PC-9 (cell line): ENCODE measurements around the gene TRIM66. TPM values are rescaled to one million over a fixed set of nuclear protein-coding genes. Genes with fewer than 3 reads are reported as not detected.
A peak's percentile ranks its signal among the peaks of the same experiment; 100 is the strongest.

Source experiments
- BruUV-seq: library from RNA; stranded (reverse); fragments of 400-500 nt; replicated peaks from 2 replicates; lab custom pipeline; 2021; lab: Mats Ljungman, UMichigan
- CTCF ChIA-PET: fragments of 300-600 bp; sonication (Branson Sonifier 250); formaldehyde crosslinking; loops from one replicate; lab custom pipeline; 2022; ENCODE audit warnings: antibody characterized with exemption; lab: Charles Lee
- POLR2A ChIA-PET: fragments of 300-600 bp; sonication (Branson Sonifier 250); formaldehyde crosslinking; loops from one replicate; lab custom pipeline; 2022; ENCODE audit warnings: antibody characterized with exemption; ENCODE audit not compliant: unreplicated experiment; lab: Charles Lee
- DNase-seq, 2 experiments: peaks; one replicate each; pipeline versions ENCODE4 v3.0.0 to v3.0.0-alpha.2; 2015 to 2022; ENCODE audit warnings: mixed read lengths in 1 of 2
- H2AFZ ChIP-seq: fragments of 200-600 bp; sonication (generic); 2 replicates; pipeline ENCODE4 v1.8.1; 2017; ENCODE audit warnings: antibody characterized with exemption
- H3F3A ChIP-seq: fragments of 200-600 bp; sonication (generic); 2 replicates; pipeline ENCODE4 v1.8.1; 2017; ENCODE audit warnings: antibody characterized with exemption, mild to moderate bottlenecking, low read depth; ENCODE audit not compliant: insufficient read depth
- H3K27ac ChIP-seq: fragments of 200-600 bp; sonication (generic); 2 replicates; pipeline ENCODE4 v1.6.1; 2016; ENCODE audit warnings: mixed run types
- H3K27me3 ChIP-seq: fragments of 200-600 bp; sonication (generic); 2 replicates; pipeline ENCODE4 v1.6.1; 2016; ENCODE audit warnings: low read depth, mixed run types; ENCODE audit not compliant: insufficient read depth
- H3K36me3 ChIP-seq: fragments of 200-600 bp; sonication (generic); 2 replicates; pipeline ENCODE4 v1.6.1; 2016; ENCODE audit warnings: low read depth, mixed run types
- H3K4me1 ChIP-seq: fragments of 200-600 bp; sonication (generic); replicated peaks from 2 replicates; pipeline ENCODE4 v1.6.1; 2016; ENCODE audit warnings: mixed run types; ENCODE audit not compliant: insufficient read depth
- H3K4me2 ChIP-seq: fragments of 200-600 bp; sonication (generic); 2 replicates; pipeline ENCODE4 v1.6.1; 2017; ENCODE audit warnings: mixed run types
- H3K4me3 ChIP-seq: fragments of 200-600 bp; sonication (generic); 2 replicates; pipeline ENCODE4 v1.6.1; 2016; ENCODE audit warnings: mixed run types
- H3K79me2 ChIP-seq: fragments of 200-600 bp; sonication (generic); 2 replicates; pipeline ENCODE4 v1.6.1; 2017; ENCODE audit warnings: low read depth, mixed run types
- H3K9me2 ChIP-seq: fragments of 200-600 bp; sonication (generic); 2 replicates; pipeline ENCODE4 v1.8.1; 2017; ENCODE audit warnings: mild to moderate bottlenecking; ENCODE audit not compliant: insufficient read depth
- H3K9me3 ChIP-seq: fragments of 200-600 bp; sonication (generic); 2 replicates; pipeline ENCODE4 v1.8.1; 2016; ENCODE audit warnings: low read depth; ENCODE audit not compliant: insufficient read depth
- H4K20me1 ChIP-seq: fragments of 200-600 bp; sonication (generic); 2 replicates; pipeline ENCODE4 v1.8.1; 2017; ENCODE audit not compliant: insufficient read depth
- CTCF ChIP-seq: fragments of 200-600 bp; sonication (generic); conservative IDR thresholded peaks from 2 replicates; pipeline ENCODE4 v1.6.1; 2017; ENCODE audit warnings: mixed run types, antibody characterized with exemption, mild to moderate bottlenecking, moderate library complexity
- EZH2 ChIP-seq: fragments of 200-600 bp; sonication (generic); IDR thresholded peaks from 2 replicates; pipeline ENCODE4 v1.8.0; 2017; ENCODE audit warnings: antibody characterized with exemption, low read depth
- intact Hi-C: fragments of 100-400 bp; cut with micrococcal nuclease; formaldehyde crosslinking; loops from one replicate; pipeline ENCODE4 v1.10.0; 2022; ENCODE audit not compliant: unreplicated experiment
- total RNA-seq: library from RNA; stranded (reverse); gene quantifications from 2 replicates; pipeline ENCODE4 v1.2.3, GENCODE V29; 2021

Gene TRIM66
- total RNA-seq, 1 experiment from 2014 or later: 17.0 TPM

- ChIA-PET POLR2A (no interaction called here), CTCF (no interaction called here)
- intact Hi-C loops: no loop called here
- no peaks in the 10 kb centered on the region for H3K9me2 ChIP-seq
- no peak overlapping the region for H2AFZ ChIP-seq
- no peaks in the 10 kb centered on the region for H3K27me3 ChIP-seq
- H3K27ac ChIP-seq: no peak overlapping the region
- H3K79me2 ChIP-seq: no peaks in the 10 kb centered on the region
- no peaks in the 10 kb centered on the region for H4K20me1 ChIP-seq
- H3K4me3 ChIP-seq: no peak overlapping the region
- no TSS peak for BruUV-seq
- peaks cover 10% of the 10 kb centered on the region; the same call in 1 of the 2 replicates for H3F3A ChIP-seq
- DNase-seq: no peak
- TF ChIP-seq CTCF (no peak), EZH2 (no peak)
- H3K4me2 ChIP-seq: no peak overlapping the region
- peaks cover 12% of the 10 kb centered on the region; the same call in 1 of the 2 replicates for H3K4me1 ChIP-seq
- H3K9me3 ChIP-seq: no peaks in the 10 kb centered on the region
- no peaks in the 10 kb centered on the region for H3K36me3 ChIP-seq
Measured at GRCh38 chr11:8605971-8606563, 76.4 kb downstream of the TRIM66 start.

DNA sequence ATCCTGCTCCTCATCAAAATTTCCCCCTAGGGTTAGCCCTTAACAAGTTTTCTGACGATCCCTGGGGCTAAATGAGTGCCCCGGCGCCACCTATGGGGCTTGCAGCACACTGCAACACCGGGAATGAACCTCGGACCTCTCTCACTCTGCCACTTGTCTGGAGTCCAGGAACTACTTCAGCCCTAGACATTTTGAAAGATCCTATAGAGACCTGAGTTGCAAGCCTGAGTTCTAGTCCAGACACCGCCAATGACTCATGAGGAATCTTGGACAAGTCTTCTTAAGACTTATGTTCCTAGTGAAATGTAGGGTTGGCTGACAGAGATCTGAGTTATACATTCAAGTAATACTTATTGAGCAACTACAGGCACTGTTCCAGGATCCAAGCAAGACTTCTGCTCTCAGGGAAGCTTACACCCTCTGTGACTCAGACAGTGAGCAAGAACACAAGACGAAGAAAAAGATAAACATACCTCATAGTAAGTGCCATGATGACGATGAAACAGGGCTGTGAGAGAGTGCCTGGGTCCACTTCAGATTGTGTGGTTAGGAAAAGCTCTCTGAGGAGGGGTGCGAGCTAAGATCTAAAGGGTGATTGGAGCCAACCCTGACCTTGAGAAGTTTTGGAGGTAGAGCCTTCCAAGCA lies 78.3 kb downstream of the TRIM66 start:
- no peak overlapping the region for H3K4me3 ChIP-seq
- no peaks in the 10 kb centered on the region for H4K20me1 ChIP-seq
- TF ChIP-seq EZH2 (no peak), CTCF (peak; percentile 57; the same call in 1 of the 2 replicates)
- intact Hi-C loops: no loop called here
- H3K4me2 ChIP-seq: peak overlapping the region; percentile 39
- POLR2A ChIA-PET: no interaction called here
- no peaks in the 10 kb centered on the region for H3K36me3 ChIP-seq
- H3K79me2 ChIP-seq: no peaks in the 10 kb centered on the region
- H3K9me2 ChIP-seq: no peaks in the 10 kb centered on the region
- H3K27ac ChIP-seq: 0 out of 2 replicates have a peak overlapping the region, but pooled peaks have one; percentile 25
- CTCF ChIA-PET: no interaction called here
- H3K27me3 ChIP-seq: no peaks in the 10 kb centered on the region
- H3K4me1 ChIP-seq: peaks cover 12% of the 10 kb centered on the region; the same call in 1 of the 2 replicates
- BruUV-seq: no TSS peak
- DNase-seq: peak; percentile 33 to 92
- no peak overlapping the region for H2AFZ ChIP-seq
- no peaks in the 10 kb centered on the region for H3K9me3 ChIP-seq
- H3F3A ChIP-seq: peaks cover 10% of the 10 kb centered on the region; the same call in 1 of the 2 replicates

DNA sequence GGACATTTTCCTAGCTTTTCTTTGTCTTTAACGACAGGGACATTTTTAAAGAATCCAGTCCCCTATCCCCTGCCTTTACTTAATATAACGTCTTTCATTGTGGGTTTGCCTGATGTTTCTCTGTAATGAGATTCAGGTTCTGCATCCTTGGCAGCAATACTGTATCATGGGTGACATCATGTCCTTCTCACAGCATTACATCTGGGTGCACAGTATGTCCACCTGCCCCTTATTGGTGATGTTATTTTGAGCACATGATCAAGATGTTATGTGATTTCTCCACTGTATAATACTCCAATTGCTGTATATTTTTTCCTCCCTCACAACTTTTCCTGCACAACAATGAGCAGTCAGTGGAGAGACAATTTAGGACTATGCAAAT lies 78.8 kb downstream of the TRIM66 start:
- BruUV-seq: no TSS peak
- H3K4me3 ChIP-seq: no peak overlapping the region
- H3K79me2 ChIP-seq: no peaks in the 10 kb centered on the region
- H2AFZ ChIP-seq: no peak overlapping the region
- no peaks in the 10 kb centered on the region for H3K27me3 ChIP-seq
- H3K9me3 ChIP-seq: no peaks in the 10 kb centered on the region
- H4K20me1 ChIP-seq: no peaks in the 10 kb centered on the region
- no peaks in the 10 kb centered on the region for H3K36me3 ChIP-seq
- ChIA-PET POLR2A (no interaction called here), CTCF (no interaction called here)
- peak overlapping the region; percentile 39 for H3K4me2 ChIP-seq
- no peaks in the 10 kb centered on the region for H3K9me2 ChIP-seq
- 0 out of 2 replicates have a peak overlapping the region, but pooled peaks have one; percentile 25 for H3K27ac ChIP-seq
- peaks cover 10% of the 10 kb centered on the region; the same call in 1 of the 2 replicates for H3F3A ChIP-seq
- DNase-seq: no peak
- H3K4me1 ChIP-seq: peaks cover 12% of the 10 kb centered on the region; the same call in 1 of the 2 replicates
- TF ChIP-seq CTCF (no peak), EZH2 (no peak)
- intact Hi-C loops: no loop called here
